ENCODE measurements around the gene PDPK1. TPM values are rescaled to one million over a fixed set of nuclear protein-coding genes. Genes with fewer than 3 reads are reported as not detected.

The PDPK1 gene
- total and polyA plus RNA-seq, 4 donors: 12.1 to 28.1 (median 18.2) TPM

- no peak overlapping the region for H3K4me3 ChIP-seq (ENCODE audit: low read depth in 1 of 3, low read length in 3 of 3)
- no peaks in the 10 kb centered on the region for H3K9me3 ChIP-seq (ENCODE audit: control insufficient read depth in 4 of 4, low read length in 3 of 4)
- peaks cover 10 to 35% (median 29%) of the 10 kb centered on the region in 4 donors for H3K4me1 ChIP-seq (ENCODE audit: control insufficient read depth in 4 of 4, insufficient read depth in 4 of 4, low read length in 3 of 4)
- TF ChIP-seq ATF3 (IDR thresholded peaks at IDR 0.05): no peak
- no peak for TF ChIP-seq JUND (IDR thresholded peaks at IDR 0.05)
- TF ChIP-seq, protein P1, sequence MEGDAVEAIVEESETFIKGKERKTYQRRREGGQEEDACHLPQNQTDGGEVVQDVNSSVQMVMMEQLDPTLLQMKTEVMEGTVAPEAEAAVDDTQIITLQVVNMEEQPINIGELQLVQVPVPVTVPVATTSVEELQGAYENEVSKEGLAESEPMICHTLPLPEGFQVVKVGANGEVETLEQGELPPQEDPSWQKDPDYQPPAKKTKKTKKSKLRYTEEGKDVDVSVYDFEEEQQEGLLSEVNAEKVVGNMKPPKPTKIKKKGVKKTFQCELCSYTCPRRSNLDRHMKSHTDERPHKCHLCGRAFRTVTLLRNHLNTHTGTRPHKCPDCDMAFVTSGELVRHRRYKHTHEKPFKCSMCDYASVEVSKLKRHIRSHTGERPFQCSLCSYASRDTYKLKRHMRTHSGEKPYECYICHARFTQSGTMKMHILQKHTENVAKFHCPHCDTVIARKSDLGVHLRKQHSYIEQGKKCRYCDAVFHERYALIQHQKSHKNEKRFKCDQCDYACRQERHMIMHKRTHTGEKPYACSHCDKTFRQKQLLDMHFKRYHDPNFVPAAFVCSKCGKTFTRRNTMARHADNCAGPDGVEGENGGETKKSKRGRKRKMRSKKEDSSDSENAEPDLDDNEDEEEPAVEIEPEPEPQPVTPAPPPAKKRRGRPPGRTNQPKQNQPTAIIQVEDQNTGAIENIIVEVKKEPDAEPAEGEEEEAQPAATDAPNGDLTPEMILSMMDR (IDR thresholded peaks at IDR 0.05; ENCODE audit: low read depth, low read length, missing input control): no peak
- no peak for TF ChIP-seq NR2F2 (IDR thresholded peaks at IDR 0.05)
- no peak for TF ChIP-seq RAD21 (IDR thresholded peaks at IDR 0.05)
- no peak for TF ChIP-seq MAX (IDR thresholded peaks at IDR 0.05)
- no peak for TF ChIP-seq RXRA (IDR thresholded peaks at IDR 0.05)
- TF ChIP-seq HNF4G (IDR thresholded peaks at IDR 0.05): no peak
- no peak for TF ChIP-seq YY1 (IDR thresholded peaks at IDR 0.05)
- TF ChIP-seq, protein P2, sequence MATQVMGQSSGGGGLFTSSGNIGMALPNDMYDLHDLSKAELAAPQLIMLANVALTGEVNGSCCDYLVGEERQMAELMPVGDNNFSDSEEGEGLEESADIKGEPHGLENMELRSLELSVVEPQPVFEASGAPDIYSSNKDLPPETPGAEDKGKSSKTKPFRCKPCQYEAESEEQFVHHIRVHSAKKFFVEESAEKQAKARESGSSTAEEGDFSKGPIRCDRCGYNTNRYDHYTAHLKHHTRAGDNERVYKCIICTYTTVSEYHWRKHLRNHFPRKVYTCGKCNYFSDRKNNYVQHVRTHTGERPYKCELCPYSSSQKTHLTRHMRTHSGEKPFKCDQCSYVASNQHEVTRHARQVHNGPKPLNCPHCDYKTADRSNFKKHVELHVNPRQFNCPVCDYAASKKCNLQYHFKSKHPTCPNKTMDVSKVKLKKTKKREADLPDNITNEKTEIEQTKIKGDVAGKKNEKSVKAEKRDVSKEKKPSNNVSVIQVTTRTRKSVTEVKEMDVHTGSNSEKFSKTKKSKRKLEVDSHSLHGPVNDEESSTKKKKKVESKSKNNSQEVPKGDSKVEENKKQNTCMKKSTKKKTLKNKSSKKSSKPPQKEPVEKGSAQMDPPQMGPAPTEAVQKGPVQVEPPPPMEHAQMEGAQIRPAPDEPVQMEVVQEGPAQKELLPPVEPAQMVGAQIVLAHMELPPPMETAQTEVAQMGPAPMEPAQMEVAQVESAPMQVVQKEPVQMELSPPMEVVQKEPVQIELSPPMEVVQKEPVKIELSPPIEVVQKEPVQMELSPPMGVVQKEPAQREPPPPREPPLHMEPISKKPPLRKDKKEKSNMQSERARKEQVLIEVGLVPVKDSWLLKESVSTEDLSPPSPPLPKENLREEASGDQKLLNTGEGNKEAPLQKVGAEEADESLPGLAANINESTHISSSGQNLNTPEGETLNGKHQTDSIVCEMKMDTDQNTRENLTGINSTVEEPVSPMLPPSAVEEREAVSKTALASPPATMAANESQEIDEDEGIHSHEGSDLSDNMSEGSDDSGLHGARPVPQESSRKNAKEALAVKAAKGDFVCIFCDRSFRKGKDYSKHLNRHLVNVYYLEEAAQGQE (IDR thresholded peaks at IDR 0.05): no peak
- no peak for TF ChIP-seq SP1 (IDR thresholded peaks at IDR 0.05)
- TF ChIP-seq TAF1 (conservative IDR thresholded peaks at IDR 0.05): no peak
- no peak for TF ChIP-seq HNF4A (conservative IDR thresholded peaks at IDR 0.05)
- TF ChIP-seq FOXA1 (IDR thresholded peaks at IDR 0.05): no peak
- no peak for TF ChIP-seq ZBTB33 (IDR thresholded peaks at IDR 0.05)
- TF ChIP-seq GABPA (IDR thresholded peaks at IDR 0.05 in 1 of 2, conservative IDR thresholded peaks at IDR 0.05 in 1 of 2): no peak
- TF ChIP-seq EGR1 (IDR thresholded peaks at IDR 0.05; ENCODE audit: low read depth in 2 of 2): no peak
- WGBS: 95% methylated on average over 17 of the region's 17 CpGs
- no peaks in the 10 kb centered on the region for H3K27me3 ChIP-seq (ENCODE audit: control insufficient read depth in 4 of 4, insufficient read depth in 4 of 4, low read length in 3 of 4)
- no peak overlapping the region for H3K27ac ChIP-seq (ENCODE audit: low read depth in 1 of 2, low read length in 2 of 2)
- no peaks in the 10 kb centered on the region for H3K36me3 ChIP-seq (ENCODE audit: control insufficient read depth in 4 of 4, insufficient read depth in 3 of 4, low read depth in 1 of 4, low read length in 3 of 4)
- DNase-seq (ENCODE audit: low spot score): no peak
- no peak overlapping the region for H3K9ac ChIP-seq (ENCODE audit: low read depth in 1 of 2, low read length in 2 of 2)
Observed at GRCh38 chr16:2511996-2512734, 25.7 kb upstream of the PDPK1 start.
